CD14-positive monocyte (primary cell): ENCODE data around the gene NLRC3. TPM values are rescaled to one million over a fixed set of nuclear protein-coding genes. Genes with fewer than 3 reads are reported as not detected.

Experiments
- DNase-seq, 3 donors: peaks; one replicate each; pipeline ENCODE4 v3.0.0-alpha.2; 2011 to 2022
- H2AFZ ChIP-seq: 2 replicates; pipeline ENCODE4 v1.6.0; 2012; ENCODE audit warnings: mild to moderate bottlenecking, low read depth, low read length, inconsistent platforms; ENCODE audit not compliant: insufficient read depth, poor library complexity, severe bottlenecking
- H3K27ac ChIP-seq, 2 donors: 1 replicate in 1 of 2; 2 replicates in 1 of 2; pipeline ENCODE4 v1.5.1; 2012 to 2013; ENCODE audit warnings: low read length in 2 of 2, control low read depth in 1 of 2, inconsistent platforms in 1 of 2, low read depth in 1 of 2, mild to moderate bottlenecking in 1 of 2
- H3K27me3 ChIP-seq, 2 donors: one replicate each; pipeline versions ENCODE4 v1.6.0 to v1.6.1; 2011 to 2013; ENCODE audit warnings: low read length in 2 of 2; ENCODE audit not compliant: control insufficient read depth in 2 of 2, insufficient read depth in 2 of 2
- H3K36me3 ChIP-seq, 2 donors: replicated peaks in 1 of 2; 1 replicate in 1 of 2; 2 replicates in 1 of 2; pipeline versions ENCODE4 v1.5.1 to v1.6.1; 2012 to 2013; ENCODE audit warnings: low read length in 2 of 2, control low read depth in 1 of 2, inconsistent platforms in 1 of 2, mild to moderate bottlenecking in 1 of 2; ENCODE audit not compliant: insufficient read depth in 2 of 2, control insufficient read depth in 1 of 2
- H3K4me1 ChIP-seq, 2 donors: 1 replicate in 1 of 2; 2 replicates in 1 of 2; pipeline versions ENCODE4 v1.5.1 to v1.6.1; 2012 to 2013; ENCODE audit warnings: low read length in 2 of 2, control low read depth in 1 of 2, inconsistent platforms in 1 of 2, mild to moderate bottlenecking in 1 of 2, moderate library complexity in 1 of 2; ENCODE audit not compliant: insufficient read depth in 2 of 2, control insufficient read depth in 1 of 2
- H3K4me2 ChIP-seq: replicated peaks from 2 replicates; pipeline ENCODE3; 2012; ENCODE audit warnings: low read length, moderate library complexity, mild to moderate bottlenecking; ENCODE audit not compliant: poor library complexity, severe bottlenecking; ENCODE audit errors: extremely low read depth
- H3K4me3 ChIP-seq, 3 experiments: fragments of 200-600 bp in 1 of 3; sonication (generic) in 1 of 3; replicated peaks in 1 of 3; 1 replicate in 2 of 3; 2 replicates in 1 of 3; pipeline ENCODE4 v1.5.1; 2011 to 2013; ENCODE audit warnings: low read length in 3 of 3, mild to moderate bottlenecking in 3 of 3, control low read depth in 2 of 3, low read depth in 2 of 3, inconsistent platforms in 1 of 3, moderate library complexity in 1 of 3
- H3K79me2 ChIP-seq: 2 replicates; pipeline ENCODE4 v1.6.0; 2012; ENCODE audit warnings: mild to moderate bottlenecking, control low read depth, inconsistent platforms, low read length, moderate library complexity; ENCODE audit not compliant: insufficient read depth
- H3K9ac ChIP-seq: 2 replicates; pipeline ENCODE4 v1.6.0; 2017; ENCODE audit warnings: low read length, mild to moderate bottlenecking; ENCODE audit not compliant: insufficient read depth, poor library complexity, severe bottlenecking
- H3K9me3 ChIP-seq, 2 donors: replicated peaks in 1 of 2; 1 replicate in 1 of 2; 2 replicates in 1 of 2; pipeline versions ENCODE4 v1.5.1 to v1.6.1; 2012 to 2013; ENCODE audit warnings: low read length in 2 of 2, control low read depth in 1 of 2; ENCODE audit not compliant: control insufficient read depth in 1 of 2, insufficient read depth in 1 of 2
- H4K20me1 ChIP-seq: 2 replicates; pipeline ENCODE4 v1.6.0; 2012; ENCODE audit warnings: mild to moderate bottlenecking, low read length, control low read depth, moderate library complexity; ENCODE audit not compliant: insufficient read depth
- H3K27ac Mint-ChIP-seq, 7 donors: one replicate each; pipeline ENCODE4 v1.8.0; 2020; ENCODE audit warnings: mild to moderate bottlenecking in 7 of 7, mixed read lengths in 7 of 7, moderate library complexity in 6 of 7, inconsistent platforms in 2 of 7
- H3K27me3 Mint-ChIP-seq, 3 donors: one replicate each; pipeline ENCODE4 v1.8.0; 2021 to 2022; ENCODE audit warnings: low read depth in 3 of 3, mild to moderate bottlenecking in 3 of 3, mixed read lengths in 3 of 3, moderate library complexity in 3 of 3, inconsistent platforms in 1 of 3
- H3K36me3 Mint-ChIP-seq, 2 donors: one replicate each; pipeline ENCODE4 v1.8.0; 2020; ENCODE audit warnings: mixed read lengths in 2 of 2, inconsistent platforms in 1 of 2, mild to moderate bottlenecking in 1 of 2
- H3K4me1 Mint-ChIP-seq: one replicate; pipeline ENCODE4 v1.8.0; 2020; ENCODE audit warnings: mild to moderate bottlenecking, mixed read lengths
- H3K4me3 Mint-ChIP-seq, 2 donors: one replicate each; pipeline ENCODE4 v1.8.0; 2020; ENCODE audit warnings: mild to moderate bottlenecking in 2 of 2, mixed read lengths in 2 of 2, moderate library complexity in 1 of 2
- H3K9me3 Mint-ChIP-seq, 7 donors: one replicate each; pipeline ENCODE4 v1.8.0; 2020 to 2022; ENCODE audit warnings: mixed read lengths in 7 of 7, mild to moderate bottlenecking in 6 of 7, moderate library complexity in 6 of 7, inconsistent platforms in 2 of 7
- WGBS: methylation state at CpG from one replicate; pipeline ENCODE4 v1.1.5; 2013; ENCODE audit warnings: missing lambda C conversion rate; ENCODE audit not compliant: insufficient coverage; 5-methylcytosine and 5-hydroxymethylcytosine counted together
- intact Hi-C, 2 donors: fragments of 100-400 bp; cut with micrococcal nuclease; formaldehyde crosslinking; loops; one replicate each; pipeline versions ENCODE4 v1.15.0 to v1.15.1; 2023
- polyA plus RNA-seq, 3 donors: library from polyadenylated mRNA; depleted of rRNA in 1 of 3; unstranded in 2 of 3; stranded (reverse) in 1 of 3; fragments of 300-500 nt in 2 of 3; fragments of >200 nt in 1 of 3; fragmentation: Illumina TruSeq in 2 of 3; gene quantifications; 1 replicate in 2 of 3; 2 replicates in 1 of 3; pipeline ENCODE4 v1.2.3, GENCODE V29; 2012 to 2021
- TF ChIP-seq, protein P1 (sequence below): fragments of 200-600 bp; IDR thresholded peaks from one replicate; pipeline ENCODE4 v1.8.0; 2022; ENCODE audit warnings: antibody characterized with exemption, mild to moderate bottlenecking

The NLRC3 gene
- polyA plus RNA-seq, 3 donors: 0.03 to 0.07 (median 0.06) TPM

DNA sequence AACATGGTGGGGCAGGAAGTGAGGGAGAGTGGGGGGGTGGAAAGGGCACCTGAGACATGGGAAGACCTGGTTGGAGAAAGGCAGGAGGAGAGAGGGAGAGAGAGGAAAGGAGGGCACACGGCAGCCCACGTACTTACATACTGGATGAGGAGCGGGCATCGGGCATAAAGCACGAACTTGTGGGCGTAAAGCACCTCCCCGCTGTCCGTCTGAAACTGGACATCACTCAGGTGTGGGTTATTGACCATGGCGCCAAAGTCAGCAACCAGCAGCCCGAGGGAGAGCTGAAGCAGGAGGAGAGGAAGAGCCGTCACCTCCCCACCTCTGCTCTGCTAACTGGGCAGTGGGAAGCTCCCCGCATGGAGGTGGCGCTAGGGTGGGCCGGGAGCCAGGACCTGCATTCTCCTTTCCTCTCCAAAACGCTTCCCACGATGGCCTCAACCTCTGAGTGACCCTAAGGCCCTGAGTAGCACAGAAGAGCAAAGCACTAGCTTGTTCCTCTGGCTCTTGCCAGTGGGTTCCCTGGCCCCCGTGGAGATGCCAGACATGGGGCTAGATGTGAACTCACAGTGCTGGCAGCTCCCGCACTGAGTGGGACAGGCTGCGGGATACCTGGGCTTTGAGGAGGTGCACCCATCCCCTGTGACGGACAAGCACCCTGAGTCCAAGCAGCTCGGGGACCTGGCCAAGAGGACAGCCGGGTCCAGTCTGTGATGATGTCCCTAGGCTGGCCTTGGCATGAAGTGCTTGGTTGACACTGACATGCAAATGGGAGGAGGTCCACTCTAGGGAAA lies 17.3 kb upstream of the NLRC3 start:
- Histone ChIP-seq H3K9me3 (no peaks in the 10 kb centered on the region), H3K27me3 (peaks cover 0 to 11% of the 10 kb centered on the region in 2 donors), H3K79me2 (no peaks in the 10 kb centered on the region), H2AFZ (no peak overlapping the region), H4K20me1 (peaks cover 27% of the 10 kb centered on the region), H3K4me2 (no peak overlapping the region), H3K27ac (no peak overlapping the region), H3K4me1 (peaks cover 21 to 22% of the 10 kb centered on the region in 2 donors), H3K36me3 (peaks cover 15 to 56% of the 10 kb centered on the region in 2 donors), H3K9ac (no peak overlapping the region), H3K4me3 (no peak overlapping the region)
- H3K4me1 Mint-ChIP-seq: peaks cover 26% of the 10 kb centered on the region
- H3K27ac Mint-ChIP-seq: no peak overlapping the region
- H3K36me3 Mint-ChIP-seq: peaks cover 48 to 74% of the 10 kb centered on the region in 2 donors
- H3K4me3 Mint-ChIP-seq: peak overlapping the region in 1 of 2 donors; percentile 30
- DNase-seq: no peak
- TF ChIP-seq, protein P1, sequence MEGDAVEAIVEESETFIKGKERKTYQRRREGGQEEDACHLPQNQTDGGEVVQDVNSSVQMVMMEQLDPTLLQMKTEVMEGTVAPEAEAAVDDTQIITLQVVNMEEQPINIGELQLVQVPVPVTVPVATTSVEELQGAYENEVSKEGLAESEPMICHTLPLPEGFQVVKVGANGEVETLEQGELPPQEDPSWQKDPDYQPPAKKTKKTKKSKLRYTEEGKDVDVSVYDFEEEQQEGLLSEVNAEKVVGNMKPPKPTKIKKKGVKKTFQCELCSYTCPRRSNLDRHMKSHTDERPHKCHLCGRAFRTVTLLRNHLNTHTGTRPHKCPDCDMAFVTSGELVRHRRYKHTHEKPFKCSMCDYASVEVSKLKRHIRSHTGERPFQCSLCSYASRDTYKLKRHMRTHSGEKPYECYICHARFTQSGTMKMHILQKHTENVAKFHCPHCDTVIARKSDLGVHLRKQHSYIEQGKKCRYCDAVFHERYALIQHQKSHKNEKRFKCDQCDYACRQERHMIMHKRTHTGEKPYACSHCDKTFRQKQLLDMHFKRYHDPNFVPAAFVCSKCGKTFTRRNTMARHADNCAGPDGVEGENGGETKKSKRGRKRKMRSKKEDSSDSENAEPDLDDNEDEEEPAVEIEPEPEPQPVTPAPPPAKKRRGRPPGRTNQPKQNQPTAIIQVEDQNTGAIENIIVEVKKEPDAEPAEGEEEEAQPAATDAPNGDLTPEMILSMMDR: no peak
- peaks cover 19 to 38% (median 25%) of the 10 kb centered on the region in 3 donors for H3K27me3 Mint-ChIP-seq
- peaks cover 0 to 6% (median 0%) of the 10 kb centered on the region in 7 donors for H3K9me3 Mint-ChIP-seq
- 97% methylated on average over 18 of the region's 22 CpGs for WGBS
- intact Hi-C loops: no loop called here

DNA sequence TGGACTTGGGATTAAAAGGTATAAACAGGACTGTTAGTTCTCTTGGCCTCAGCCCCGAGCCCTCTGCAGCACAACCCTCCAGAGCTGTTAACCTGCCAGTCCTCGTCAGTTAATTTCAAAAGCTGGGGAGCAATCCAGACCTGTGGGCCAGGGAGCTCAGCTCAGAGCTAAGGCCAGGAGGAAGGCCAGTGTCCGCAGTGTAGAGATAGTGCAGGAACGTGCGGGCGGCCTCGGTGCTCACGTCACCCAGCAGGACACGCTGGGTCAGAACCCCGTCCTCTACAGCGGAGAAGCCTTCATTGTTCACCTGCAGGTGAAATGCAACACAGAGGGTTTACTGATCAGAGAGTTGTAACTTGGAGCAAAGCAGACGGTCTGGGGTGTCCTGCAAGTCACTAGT lies 15.4 kb upstream of the NLRC3 start:
- DNase-seq: no peak
- H3K9me3 ChIP-seq: no peaks in the 10 kb centered on the region
- peaks cover 31 to 32% of the 10 kb centered on the region in 2 donors for H3K4me1 ChIP-seq
- no peaks in the 10 kb centered on the region for H3K79me2 ChIP-seq
- no peak overlapping the region for H2AFZ ChIP-seq
- H3K9ac ChIP-seq: no peak overlapping the region
- peaks cover 13 to 50% of the 10 kb centered on the region in 2 donors for H3K36me3 ChIP-seq
- H4K20me1 ChIP-seq: peaks cover 46% of the 10 kb centered on the region
- peaks cover 21 to 53% (median 29%) of the 10 kb centered on the region in 3 donors for H3K27me3 Mint-ChIP-seq
- H3K27ac Mint-ChIP-seq: peak overlapping the region in 1 of 7 donors; percentile 38
- H3K36me3 Mint-ChIP-seq: peaks cover 47 to 68% of the 10 kb centered on the region in 2 donors
- H3K9me3 Mint-ChIP-seq: peaks cover 0 to 8% (median 3%) of the 10 kb centered on the region in 7 donors
- no peak overlapping the region for H3K4me3 ChIP-seq
- TF ChIP-seq, protein P1: no peak
- no peak overlapping the region for H3K27ac ChIP-seq
- intact Hi-C loops: no loop called here
- H3K4me2 ChIP-seq: no peak overlapping the region
- peaks cover 37% of the 10 kb centered on the region for H3K4me1 Mint-ChIP-seq
- 97% methylated on average over 9 of the region's 12 CpGs for WGBS
- H3K27me3 ChIP-seq: peaks cover 0 to 22% of the 10 kb centered on the region in 2 donors
- H3K4me3 Mint-ChIP-seq: peak overlapping the region in 1 of 2 donors; percentile 67
